ENCODE results near the gene BSN. TPM values are rescaled to one million over a fixed set of nuclear protein-coding genes. Genes with fewer than 3 reads are reported as not detected.

BSN gene
- total RNA-seq, 2 donors from 2014 or later: 1.3 to 6.6 TPM

DNA sequence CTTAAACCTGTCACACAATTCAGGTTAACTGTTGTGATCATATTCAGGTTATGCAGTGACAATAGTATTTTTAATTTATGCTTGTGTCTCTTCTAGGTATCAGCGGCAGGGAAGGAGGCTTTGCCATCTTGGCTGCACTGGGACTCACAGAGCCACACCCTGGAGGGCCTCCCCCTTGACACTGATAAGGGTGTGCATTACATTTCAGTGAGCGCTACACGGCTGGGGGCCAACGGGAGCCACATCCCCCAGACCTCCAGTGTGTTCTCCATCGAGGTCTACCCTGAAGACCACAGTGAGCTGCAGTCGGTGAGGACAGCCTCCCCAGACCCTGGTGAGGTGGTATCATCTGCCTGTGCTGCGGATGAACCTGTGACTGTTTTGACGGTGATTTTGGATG, 23.6 kb upstream of the BSN start:
- Histone ChIP-seq H3K27me3 (no peaks in the 10 kb centered on the region), H3K27ac (peak overlapping the region in 1 of 4 donors; percentile 16), H3K4me3 (no peak overlapping the region), H3K4me1 (peaks cover 38% of the 10 kb centered on the region), H3K9me3 (no peaks in the 10 kb centered on the region), H3K36me3 (replicated peaks in 1 of 2; ENCODE audit: insufficient read depth in 1 of 2, low read depth in 2 of 2) (peaks cover 14% of the 10 kb centered on the region in 2 donors)
- no peak for DNase-seq
- WGBS, 2 donors: 72 to 91% methylated on average over 8 of the region's 8 CpGs
- intact Hi-C loops (cut with DNase I): no loop called here
- TF ChIP-seq POLR2A (IDR thresholded peaks at IDR 0.05): no peak
- TF ChIP-seq, protein P1, sequence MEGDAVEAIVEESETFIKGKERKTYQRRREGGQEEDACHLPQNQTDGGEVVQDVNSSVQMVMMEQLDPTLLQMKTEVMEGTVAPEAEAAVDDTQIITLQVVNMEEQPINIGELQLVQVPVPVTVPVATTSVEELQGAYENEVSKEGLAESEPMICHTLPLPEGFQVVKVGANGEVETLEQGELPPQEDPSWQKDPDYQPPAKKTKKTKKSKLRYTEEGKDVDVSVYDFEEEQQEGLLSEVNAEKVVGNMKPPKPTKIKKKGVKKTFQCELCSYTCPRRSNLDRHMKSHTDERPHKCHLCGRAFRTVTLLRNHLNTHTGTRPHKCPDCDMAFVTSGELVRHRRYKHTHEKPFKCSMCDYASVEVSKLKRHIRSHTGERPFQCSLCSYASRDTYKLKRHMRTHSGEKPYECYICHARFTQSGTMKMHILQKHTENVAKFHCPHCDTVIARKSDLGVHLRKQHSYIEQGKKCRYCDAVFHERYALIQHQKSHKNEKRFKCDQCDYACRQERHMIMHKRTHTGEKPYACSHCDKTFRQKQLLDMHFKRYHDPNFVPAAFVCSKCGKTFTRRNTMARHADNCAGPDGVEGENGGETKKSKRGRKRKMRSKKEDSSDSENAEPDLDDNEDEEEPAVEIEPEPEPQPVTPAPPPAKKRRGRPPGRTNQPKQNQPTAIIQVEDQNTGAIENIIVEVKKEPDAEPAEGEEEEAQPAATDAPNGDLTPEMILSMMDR (IDR thresholded peaks at IDR 0.05): no peak
- no peak for ATAC-seq

DNA sequence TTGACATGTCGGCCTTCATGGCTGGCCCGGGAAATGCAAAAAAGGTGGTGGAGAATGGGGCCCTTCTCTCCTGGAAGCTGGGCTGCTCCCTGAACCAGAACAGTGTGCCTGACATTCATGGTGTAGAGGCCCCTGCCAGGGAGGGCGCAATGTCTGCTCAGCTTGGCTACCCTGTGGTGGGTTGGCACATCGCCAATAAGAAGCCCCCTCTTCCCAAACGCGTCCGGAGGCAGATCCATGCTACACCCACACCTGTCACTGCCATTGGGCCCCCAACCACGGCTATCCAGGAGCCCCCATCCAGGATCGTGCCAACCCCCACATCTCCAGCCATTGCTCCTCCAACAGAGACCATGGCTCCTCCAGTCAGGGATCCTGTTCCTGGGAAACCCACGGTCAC, 23.1 kb upstream of the BSN start:
- no peaks in the 10 kb centered on the region for H3K27me3 ChIP-seq
- TF ChIP-seq POLR2A (IDR thresholded peaks at IDR 0.05): no peak
- TF ChIP-seq, protein P1 (IDR thresholded peaks at IDR 0.05): no peak
- ATAC-seq: no peak
- intact Hi-C loops (cut with DNase I): no loop called here
- DNase-seq: no peak
- peaks cover 14% of the 10 kb centered on the region in 2 donors for H3K36me3 ChIP-seq (replicated peaks in 1 of 2; ENCODE audit: insufficient read depth in 1 of 2, low read depth in 2 of 2)
- H3K4me1 ChIP-seq: peaks cover 39% of the 10 kb centered on the region
- WGBS, 2 donors: 75 to 79% methylated on average over 8 to 10 of the region's 10 CpGs
- H3K4me3 ChIP-seq: no peak overlapping the region
- no peaks in the 10 kb centered on the region for H3K9me3 ChIP-seq
- no peak overlapping the region for H3K27ac ChIP-seq

DNA sequence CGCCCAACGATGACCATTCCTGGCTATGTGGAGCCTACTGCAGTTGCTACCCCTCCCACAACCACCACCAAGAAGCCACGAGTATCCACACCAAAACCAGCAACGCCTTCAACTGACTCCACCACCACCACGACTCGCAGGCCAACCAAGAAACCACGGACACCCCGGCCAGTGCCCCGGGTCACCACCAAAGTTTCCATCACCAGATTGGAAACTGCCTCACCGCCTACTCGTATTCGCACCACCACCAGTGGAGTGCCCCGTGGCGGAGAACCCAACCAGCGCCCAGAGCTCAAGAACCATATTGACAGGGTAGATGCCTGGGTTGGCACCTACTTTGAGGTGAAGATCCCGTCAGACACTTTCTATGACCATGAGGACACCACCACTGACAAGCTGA, 22.6 kb upstream of the BSN start:
- TF ChIP-seq, protein P1 (IDR thresholded peaks at IDR 0.05): no peak
- TF ChIP-seq POLR2A (IDR thresholded peaks at IDR 0.05): no peak
- Histone ChIP-seq H3K4me3 (no peak overlapping the region), H3K9me3 (no peaks in the 10 kb centered on the region), H3K27me3 (no peaks in the 10 kb centered on the region), H3K4me1 (peaks cover 44% of the 10 kb centered on the region), H3K27ac (no peak overlapping the region), H3K36me3 (replicated peaks in 1 of 2; ENCODE audit: insufficient read depth in 1 of 2, low read depth in 2 of 2) (peaks cover 14% of the 10 kb centered on the region in 2 donors)
- no peak for ATAC-seq
- 88% methylated on average over 13 to 16 of the region's 16 CpGs for WGBS, 2 donors
- intact Hi-C loops (cut with DNase I): no loop called here
- no peak for DNase-seq

DNA sequence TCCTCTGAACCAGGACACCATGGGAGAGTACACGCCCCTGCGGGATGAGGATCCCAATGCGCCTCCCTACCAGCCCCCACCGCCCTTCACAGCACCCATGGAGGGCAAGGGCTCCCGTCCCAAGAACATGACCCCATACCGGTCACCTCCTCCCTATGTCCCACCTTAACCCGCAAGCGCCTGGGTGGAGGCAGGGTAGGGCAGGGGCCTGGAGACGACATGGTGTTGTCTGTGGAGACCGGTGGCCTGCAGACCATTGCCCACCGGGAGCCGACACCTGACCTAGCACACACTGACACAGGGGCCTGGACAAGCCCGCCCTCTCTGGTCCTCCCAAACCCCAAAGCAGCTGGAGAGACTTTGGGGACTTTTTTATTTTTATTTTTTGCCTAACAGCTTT, 21.2 kb upstream of the BSN start:
- Histone ChIP-seq H3K36me3 (replicated peaks in 1 of 2; ENCODE audit: insufficient read depth in 1 of 2, low read depth in 2 of 2) (peaks cover 14% of the 10 kb centered on the region in 2 donors), H3K27ac (no peak overlapping the region), H3K9me3 (no peaks in the 10 kb centered on the region), H3K27me3 (no peaks in the 10 kb centered on the region), H3K4me1 (peaks cover 46% of the 10 kb centered on the region), H3K4me3 (no peak overlapping the region)
- no peak for TF ChIP-seq POLR2A (IDR thresholded peaks at IDR 0.05)
- TF ChIP-seq, protein P1 (IDR thresholded peaks at IDR 0.05): no peak
- intact Hi-C loops (cut with DNase I): no loop called here
- ATAC-seq (no peak), DNase-seq (no peak)
- WGBS, 2 donors: 88 to 96% methylated on average over 7 to 12 of the region's 13 CpGs

DNA sequence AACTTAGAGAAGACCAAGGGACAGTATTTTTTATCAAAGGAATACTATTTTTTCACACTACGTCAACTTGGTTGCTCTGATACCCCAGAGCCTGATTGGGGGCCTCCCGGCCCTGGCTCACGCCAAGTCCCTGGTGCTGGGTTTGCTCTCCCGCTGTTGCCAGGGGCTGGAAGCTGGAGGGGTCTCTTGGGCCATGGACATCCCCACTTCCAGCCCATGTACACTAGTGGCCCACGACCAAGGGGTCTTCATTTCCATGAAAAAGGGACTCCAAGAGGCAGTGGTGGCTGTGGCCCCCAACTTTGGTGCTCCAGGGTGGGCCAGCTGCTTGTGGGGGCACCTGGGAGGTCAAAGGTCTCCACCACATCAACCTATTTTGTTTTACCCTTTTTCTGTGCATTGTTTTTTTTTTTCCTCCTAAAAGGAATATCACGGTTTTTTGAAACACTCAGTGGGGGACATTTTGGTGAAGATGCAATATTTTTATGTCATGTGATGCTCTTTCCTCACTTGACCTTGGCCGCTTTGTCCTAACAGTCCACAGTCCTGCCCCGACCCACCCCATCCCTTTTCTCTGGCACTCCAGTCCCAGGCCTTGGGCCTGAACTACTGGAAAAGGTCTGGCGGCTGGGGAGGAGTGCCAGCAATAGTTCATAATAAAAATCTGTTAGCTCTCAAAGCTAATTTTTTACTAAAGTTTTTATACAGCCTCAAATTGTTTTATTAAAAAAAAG, 20.3 kb upstream of the BSN start:
- 67 to 84% methylated on average over 7 to 9 of the region's 9 CpGs for WGBS, 2 donors
- peak overlapping the region in 3 of 4 donors; percentile 72 to 86 (median 74) for H3K27ac ChIP-seq

More for the DNA sequence above, 20.3 kb upstream of the BSN start:
- H3K4me1 ChIP-seq: peaks cover 46% of the 10 kb centered on the region
- DNase-seq (peak in 1 of 4 donors; percentile 31), ATAC-seq (no peak)
- peaks cover 14% of the 10 kb centered on the region in 2 donors for H3K36me3 ChIP-seq (replicated peaks in 1 of 2; ENCODE audit: insufficient read depth in 1 of 2, low read depth in 2 of 2)
- no peaks in the 10 kb centered on the region for H3K27me3 ChIP-seq
- intact Hi-C loops (cut with DNase I): no loop called here
- no peak overlapping the region for H3K4me3 ChIP-seq
- no peaks in the 10 kb centered on the region for H3K9me3 ChIP-seq
- no peak for TF ChIP-seq POLR2A (IDR thresholded peaks at IDR 0.05)
- TF ChIP-seq, protein P1 (IDR thresholded peaks at IDR 0.05): no peak

Measured in body of pancreas (tissue), 4 donors.